ENCODE data around the gene MAP4K4. TPM values are rescaled to one million over a fixed set of nuclear protein-coding genes. Genes with fewer than 3 reads are reported as not detected.

Gene MAP4K4
- total and polyA plus RNA-seq, 2 of the 13 experiments (the other 11 are each of a cell fraction or from before 2014, with no cell fraction given), result 105 to 264 TPM

DNA sequence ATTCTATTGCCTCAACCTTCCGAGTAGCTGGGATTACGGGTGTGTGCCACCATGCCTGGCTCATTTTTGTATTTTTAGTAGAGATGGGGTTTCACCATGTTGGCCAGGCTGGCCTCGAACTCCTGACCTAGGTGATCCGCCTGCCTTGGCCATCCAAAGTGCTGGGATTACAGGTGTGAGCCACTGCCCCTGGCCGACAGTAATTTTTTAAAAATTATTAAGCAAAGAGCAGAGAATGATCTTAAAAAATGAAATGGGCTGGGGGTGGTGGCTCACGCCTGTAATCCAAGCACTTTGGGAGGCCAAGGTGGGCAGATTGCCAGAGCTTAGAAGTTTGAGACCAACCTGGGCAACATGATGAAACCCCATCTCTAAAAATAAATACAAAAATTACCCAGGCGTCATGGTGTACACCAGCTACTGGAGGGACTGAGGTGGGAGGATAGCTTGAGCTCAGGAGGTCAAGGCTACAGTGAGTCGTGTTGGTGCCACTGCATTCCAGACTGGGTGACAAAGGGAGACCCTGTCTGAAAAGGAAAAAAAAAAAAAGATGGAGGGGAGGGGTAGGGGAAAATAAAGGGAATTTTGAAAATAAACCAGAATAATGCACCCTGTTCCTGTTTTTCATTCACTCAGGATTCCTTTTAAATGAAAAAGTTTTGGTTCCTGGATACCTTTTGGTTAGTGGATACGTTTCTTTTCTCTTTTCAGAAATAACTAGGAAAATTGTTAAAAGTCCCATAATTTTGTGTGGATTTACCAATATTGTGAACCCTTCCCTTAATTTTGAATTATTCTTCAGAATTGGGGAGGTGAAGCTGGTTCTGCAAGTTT, 33.9 kb downstream of the MAP4K4 start (continued):
- no peak for TF ChIP-seq TCF12 (IDR thresholded peaks at IDR 0.05)
- no peak for TF ChIP-seq TCF12 (CRISPR knock-in tag; IDR thresholded peaks at IDR 0.05)
- no peak for TF ChIP-seq ZFAT (CRISPR knock-in tag; conservative IDR thresholded peaks at IDR 0.05)
- TF ChIP-seq CEBPB (IDR thresholded peaks at IDR 0.05; ENCODE audit: borderline replicate concordance, low read depth, low read length), result peak; percentile 64; the same call in 1 of the 2 replicates
- TF ChIP-seq, protein P1, sequence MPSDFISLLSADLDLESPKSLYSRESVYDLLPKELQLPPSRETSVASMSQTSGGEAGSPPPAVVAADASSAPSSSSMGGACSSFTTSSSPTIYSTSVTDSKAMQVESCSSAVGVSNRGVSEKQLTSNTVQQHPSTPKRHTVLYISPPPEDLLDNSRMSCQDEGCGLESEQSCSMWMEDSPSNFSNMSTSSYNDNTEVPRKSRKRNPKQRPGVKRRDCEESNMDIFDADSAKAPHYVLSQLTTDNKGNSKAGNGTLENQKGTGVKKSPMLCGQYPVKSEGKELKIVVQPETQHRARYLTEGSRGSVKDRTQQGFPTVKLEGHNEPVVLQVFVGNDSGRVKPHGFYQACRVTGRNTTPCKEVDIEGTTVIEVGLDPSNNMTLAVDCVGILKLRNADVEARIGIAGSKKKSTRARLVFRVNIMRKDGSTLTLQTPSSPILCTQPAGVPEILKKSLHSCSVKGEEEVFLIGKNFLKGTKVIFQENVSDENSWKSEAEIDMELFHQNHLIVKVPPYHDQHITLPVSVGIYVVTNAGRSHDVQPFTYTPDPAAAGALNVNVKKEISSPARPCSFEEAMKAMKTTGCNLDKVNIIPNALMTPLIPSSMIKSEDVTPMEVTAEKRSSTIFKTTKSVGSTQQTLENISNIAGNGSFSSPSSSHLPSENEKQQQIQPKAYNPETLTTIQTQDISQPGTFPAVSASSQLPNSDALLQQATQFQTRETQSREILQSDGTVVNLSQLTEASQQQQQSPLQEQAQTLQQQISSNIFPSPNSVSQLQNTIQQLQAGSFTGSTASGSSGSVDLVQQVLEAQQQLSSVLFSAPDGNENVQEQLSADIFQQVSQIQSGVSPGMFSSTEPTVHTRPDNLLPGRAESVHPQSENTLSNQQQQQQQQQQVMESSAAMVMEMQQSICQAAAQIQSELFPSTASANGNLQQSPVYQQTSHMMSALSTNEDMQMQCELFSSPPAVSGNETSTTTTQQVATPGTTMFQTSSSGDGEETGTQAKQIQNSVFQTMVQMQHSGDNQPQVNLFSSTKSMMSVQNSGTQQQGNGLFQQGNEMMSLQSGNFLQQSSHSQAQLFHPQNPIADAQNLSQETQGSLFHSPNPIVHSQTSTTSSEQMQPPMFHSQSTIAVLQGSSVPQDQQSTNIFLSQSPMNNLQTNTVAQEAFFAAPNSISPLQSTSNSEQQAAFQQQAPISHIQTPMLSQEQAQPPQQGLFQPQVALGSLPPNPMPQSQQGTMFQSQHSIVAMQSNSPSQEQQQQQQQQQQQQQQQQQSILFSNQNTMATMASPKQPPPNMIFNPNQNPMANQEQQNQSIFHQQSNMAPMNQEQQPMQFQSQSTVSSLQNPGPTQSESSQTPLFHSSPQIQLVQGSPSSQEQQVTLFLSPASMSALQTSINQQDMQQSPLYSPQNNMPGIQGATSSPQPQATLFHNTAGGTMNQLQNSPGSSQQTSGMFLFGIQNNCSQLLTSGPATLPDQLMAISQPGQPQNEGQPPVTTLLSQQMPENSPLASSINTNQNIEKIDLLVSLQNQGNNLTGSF (CRISPR knock-in tag; IDR thresholded peaks at IDR 0.05), result no peak
- no peak for TF ChIP-seq ZNF34 (CRISPR knock-in tag; IDR thresholded peaks at IDR 0.05; ENCODE audit: borderline replicate concordance)
- TF ChIP-seq ZBTB4 (CRISPR knock-in tag; IDR thresholded peaks at IDR 0.05; ENCODE audit: borderline replicate concordance), result peak; percentile 45; the same call in 1 of the 2 replicates
- no peak for TF ChIP-seq ZNF720 (CRISPR knock-in tag; IDR thresholded peaks at IDR 0.05)
- no peak for TF ChIP-seq CSRNP2 (CRISPR knock-in tag; conservative IDR thresholded peaks at IDR 0.05; ENCODE audit: low read depth)
- TF ChIP-seq ZNF782 (CRISPR knock-in tag; IDR thresholded peaks at IDR 0.05; ENCODE audit: borderline replicate concordance), result no peak
- TF ChIP-seq ZNF563 (CRISPR knock-in tag; IDR thresholded peaks at IDR 0.05), result no peak
- no peak for TF ChIP-seq ZNF703 (CRISPR knock-in tag; IDR thresholded peaks at IDR 0.05; ENCODE audit: borderline replicate concordance)
- no peak for TF ChIP-seq SAFB2 (CRISPR knock-in tag; IDR thresholded peaks at IDR 0.05; ENCODE audit: borderline replicate concordance, low read depth)
- TF ChIP-seq NFE2 (CRISPR knock-in tag; IDR thresholded peaks at IDR 0.05), result no peak
- TF ChIP-seq MEIS2 (CRISPR knock-in tag; IDR thresholded peaks at IDR 0.05), result peak; percentile 54; the same call in 1 of the 2 replicates
- TF ChIP-seq ZNF337 (CRISPR knock-in tag; IDR thresholded peaks at IDR 0.05; ENCODE audit: borderline replicate concordance, low read depth), result no peak
- TF ChIP-seq, protein P2, sequence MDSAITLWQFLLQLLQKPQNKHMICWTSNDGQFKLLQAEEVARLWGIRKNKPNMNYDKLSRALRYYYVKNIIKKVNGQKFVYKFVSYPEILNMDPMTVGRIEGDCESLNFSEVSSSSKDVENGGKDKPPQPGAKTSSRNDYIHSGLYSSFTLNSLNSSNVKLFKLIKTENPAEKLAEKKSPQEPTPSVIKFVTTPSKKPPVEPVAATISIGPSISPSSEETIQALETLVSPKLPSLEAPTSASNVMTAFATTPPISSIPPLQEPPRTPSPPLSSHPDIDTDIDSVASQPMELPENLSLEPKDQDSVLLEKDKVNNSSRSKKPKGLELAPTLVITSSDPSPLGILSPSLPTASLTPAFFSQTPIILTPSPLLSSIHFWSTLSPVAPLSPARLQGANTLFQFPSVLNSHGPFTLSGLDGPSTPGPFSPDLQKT (CRISPR knock-in tag; IDR thresholded peaks at IDR 0.05; ENCODE audit: borderline replicate concordance), result no peak
